Measurements from ENCODE around the gene TSHZ3. TPM values are rescaled to one million over a fixed set of nuclear protein-coding genes. Genes with fewer than 3 reads are reported as not detected.

The TSHZ3 gene
- total RNA-seq, 1 experiment from 2014 or later = not detected

- no peak overlapping the region for H3K27ac Mint-ChIP-seq (ENCODE audit: low read depth, unreplicated experiment)
- TF ChIP-seq, protein P1, sequence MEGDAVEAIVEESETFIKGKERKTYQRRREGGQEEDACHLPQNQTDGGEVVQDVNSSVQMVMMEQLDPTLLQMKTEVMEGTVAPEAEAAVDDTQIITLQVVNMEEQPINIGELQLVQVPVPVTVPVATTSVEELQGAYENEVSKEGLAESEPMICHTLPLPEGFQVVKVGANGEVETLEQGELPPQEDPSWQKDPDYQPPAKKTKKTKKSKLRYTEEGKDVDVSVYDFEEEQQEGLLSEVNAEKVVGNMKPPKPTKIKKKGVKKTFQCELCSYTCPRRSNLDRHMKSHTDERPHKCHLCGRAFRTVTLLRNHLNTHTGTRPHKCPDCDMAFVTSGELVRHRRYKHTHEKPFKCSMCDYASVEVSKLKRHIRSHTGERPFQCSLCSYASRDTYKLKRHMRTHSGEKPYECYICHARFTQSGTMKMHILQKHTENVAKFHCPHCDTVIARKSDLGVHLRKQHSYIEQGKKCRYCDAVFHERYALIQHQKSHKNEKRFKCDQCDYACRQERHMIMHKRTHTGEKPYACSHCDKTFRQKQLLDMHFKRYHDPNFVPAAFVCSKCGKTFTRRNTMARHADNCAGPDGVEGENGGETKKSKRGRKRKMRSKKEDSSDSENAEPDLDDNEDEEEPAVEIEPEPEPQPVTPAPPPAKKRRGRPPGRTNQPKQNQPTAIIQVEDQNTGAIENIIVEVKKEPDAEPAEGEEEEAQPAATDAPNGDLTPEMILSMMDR (IDR thresholded peaks at IDR 0.05; ENCODE audit: unreplicated experiment) = no peak
- H3K9me3 Mint-ChIP-seq (ENCODE audit: unreplicated experiment) = peaks cover 22% of the 10 kb centered on the region
- H3K4me1 Mint-ChIP-seq (ENCODE audit: insufficient read depth, unreplicated experiment) = no peaks in the 10 kb centered on the region
- BruUV-seq (replicated peaks) = no TSS peak
- intact Hi-C loops (cut with micrococcal nuclease) = no loop called here
- H3K4me3 Mint-ChIP-seq (ENCODE audit: unreplicated experiment) = no peak overlapping the region
- H3K27me3 Mint-ChIP-seq (ENCODE audit: insufficient read depth, unreplicated experiment) = no peaks in the 10 kb centered on the region
- CTCF ChIA-PET = interaction anchor here (0.5 to 0.6 kb wide), 2 partner anchors 385 to 1387 kb away, joined by 3 read pairs; no protein-coding TSS in a partner anchor
- no peak for DNase-seq (ENCODE audit: unreplicated experiment)
- no peaks in the 10 kb centered on the region for H3K36me3 Mint-ChIP-seq (ENCODE audit: insufficient read depth, unreplicated experiment)
- POLR2A ChIA-PET = no interaction called here
Observed at GRCh38 chr19:31334849-31335624, 14.2 kb downstream of the TSHZ3 start.

DNA sequence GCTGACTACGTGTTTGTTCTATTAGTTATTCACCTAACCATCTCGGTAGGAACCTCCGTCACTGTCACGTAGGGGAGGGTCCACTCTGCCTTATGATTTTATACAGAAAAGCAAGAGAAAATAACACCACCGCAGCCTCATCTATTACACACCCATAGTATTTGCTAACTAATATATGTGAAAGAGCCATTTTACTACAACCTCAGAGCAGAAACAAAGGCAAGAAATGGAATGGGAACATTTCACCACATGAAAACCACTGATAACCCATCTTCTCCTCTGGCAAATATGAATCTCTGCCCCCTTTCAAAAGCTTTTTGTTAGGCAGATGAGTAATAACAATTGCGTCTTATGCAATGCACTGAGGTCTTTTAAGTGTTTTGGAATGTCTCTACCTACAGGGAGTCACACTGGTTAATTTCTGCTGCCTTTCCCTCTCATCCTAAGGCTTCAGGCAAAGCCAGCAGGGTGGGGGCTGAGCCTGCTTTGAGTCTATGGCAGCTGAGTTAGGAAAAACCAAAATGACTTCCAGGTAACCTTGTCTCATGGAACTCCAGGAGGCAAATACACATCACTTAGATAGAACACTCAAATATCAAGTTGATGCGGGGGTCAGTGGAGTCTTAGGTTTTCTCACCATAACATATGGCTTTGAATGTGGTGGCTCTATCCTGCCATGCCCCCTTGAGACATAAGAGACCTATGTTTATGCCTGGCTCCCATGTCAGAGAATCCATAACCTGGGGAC is 15.0 kb downstream of the TSHZ3 start:
- H3K4me1 Mint-ChIP-seq (ENCODE audit: insufficient read depth, unreplicated experiment) = no peaks in the 10 kb centered on the region

GRCh38 chr19:31332096-31332495 is 17.1 kb downstream of the TSHZ3 start:
- Mint-ChIP-seq H3K27me3 (ENCODE audit: insufficient read depth, unreplicated experiment) (no peaks in the 10 kb centered on the region), H3K27ac (ENCODE audit: low read depth, unreplicated experiment) (no peak overlapping the region), H3K4me3 (ENCODE audit: unreplicated experiment) (no peak overlapping the region), H3K4me1 (ENCODE audit: insufficient read depth, unreplicated experiment) (no peaks in the 10 kb centered on the region), H3K9me3 (ENCODE audit: unreplicated experiment) (peaks cover 8% of the 10 kb centered on the region), H3K36me3 (ENCODE audit: insufficient read depth, unreplicated experiment) (no peaks in the 10 kb centered on the region)
- TF ChIP-seq, protein P1 (IDR thresholded peaks at IDR 0.05; ENCODE audit: unreplicated experiment) = no peak
- ChIA-PET CTCF (interaction anchor here (0.6 to 0.7 kb wide), 2 partner anchors 75 to 1312 kb away, joined by 3 to 5 read pairs; no protein-coding TSS in a partner anchor), POLR2A (no interaction called here)
- no peak for DNase-seq (ENCODE audit: unreplicated experiment)
- intact Hi-C loops (cut with micrococcal nuclease) = no loop called here
- BruUV-seq (replicated peaks) = no TSS peak

More for the DNA sequence above, 15.0 kb downstream of the TSHZ3 start:
- intact Hi-C loops (cut with micrococcal nuclease) = no loop called here
- peak; percentile 4 for DNase-seq (ENCODE audit: unreplicated experiment)
- POLR2A ChIA-PET = no interaction called here
- CTCF ChIA-PET = interaction anchor here (0.5 to 0.6 kb wide), 2 partner anchors 384 to 1388 kb away, joined by 3 read pairs; no protein-coding TSS in a partner anchor
- Mint-ChIP-seq H3K4me3 (ENCODE audit: unreplicated experiment) (no peak overlapping the region), H3K27me3 (ENCODE audit: insufficient read depth, unreplicated experiment) (no peaks in the 10 kb centered on the region), H3K27ac (ENCODE audit: low read depth, unreplicated experiment) (no peak overlapping the region), H3K36me3 (ENCODE audit: insufficient read depth, unreplicated experiment) (no peaks in the 10 kb centered on the region), H3K9me3 (ENCODE audit: unreplicated experiment) (peaks cover 22% of the 10 kb centered on the region)
- no TSS peak for BruUV-seq (replicated peaks)
- TF ChIP-seq, protein P1 (IDR thresholded peaks at IDR 0.05; ENCODE audit: unreplicated experiment) = no peak

- intact Hi-C loops (cut with micrococcal nuclease) = no loop called here
- H3K9me3 Mint-ChIP-seq (ENCODE audit: unreplicated experiment) = peaks cover 8% of the 10 kb centered on the region
- DNase-seq (ENCODE audit: unreplicated experiment) = no peak
- H3K27ac Mint-ChIP-seq (ENCODE audit: low read depth, unreplicated experiment) = no peak overlapping the region
- BruUV-seq (replicated peaks) = no TSS peak
- TF ChIP-seq, protein P1 (IDR thresholded peaks at IDR 0.05; ENCODE audit: unreplicated experiment) = no peak
- H3K4me1 Mint-ChIP-seq (ENCODE audit: insufficient read depth, unreplicated experiment) = no peaks in the 10 kb centered on the region
- no peaks in the 10 kb centered on the region for H3K27me3 Mint-ChIP-seq (ENCODE audit: insufficient read depth, unreplicated experiment)
- no peaks in the 10 kb centered on the region for H3K36me3 Mint-ChIP-seq (ENCODE audit: insufficient read depth, unreplicated experiment)
- ChIA-PET CTCF (no interaction called here), POLR2A (interaction anchor here (0.6 kb wide), 1 partner anchor 597 kb away, joined by 3 read pairs; no protein-coding TSS in a partner anchor)
- H3K4me3 Mint-ChIP-seq (ENCODE audit: unreplicated experiment) = no peak overlapping the region
Observed at GRCh38 chr19:31331536-31331935, 17.7 kb downstream of the TSHZ3 start.

All from MCF 10A (cell line).